ENCODE measurements around the gene EMILIN2.
"Not testable (repeated sequence)": the region's sequence is repeated elsewhere in the genome, so short reads cannot be mapped to it uniquely, and the experiment has no call there.

The EMILIN2 gene

DNA sequence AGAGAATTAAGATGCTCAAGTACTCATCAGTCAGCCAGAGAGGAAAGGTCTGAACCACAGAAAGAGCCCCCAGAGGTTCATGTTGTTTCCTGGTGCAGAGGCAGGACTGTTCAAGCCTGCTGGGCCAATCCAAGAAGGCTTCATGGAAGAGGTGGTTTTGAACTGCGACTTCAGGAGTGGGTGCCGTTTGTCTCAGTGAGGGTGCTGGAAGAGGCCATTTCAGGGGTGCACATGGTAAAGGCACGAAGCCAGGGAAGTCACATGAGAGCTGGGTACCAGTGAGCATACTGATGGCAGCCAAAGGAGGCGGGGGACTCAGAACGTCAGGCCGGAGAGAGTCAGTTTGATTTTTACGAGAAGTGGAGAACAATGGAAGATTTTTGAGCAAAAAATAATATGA lies 55.5 kb downstream of the EMILIN2 start:
- no peak for DNase-seq

GRCh38 chr18:2903006-2903405 lies 56.2 kb downstream of the EMILIN2 start:
- DNase-seq, result no peak

- DNase-seq, result no peak
These were observed 59.3 kb downstream of the EMILIN2 start for GRCh38 chr18:2905854-2906703.

DNA sequence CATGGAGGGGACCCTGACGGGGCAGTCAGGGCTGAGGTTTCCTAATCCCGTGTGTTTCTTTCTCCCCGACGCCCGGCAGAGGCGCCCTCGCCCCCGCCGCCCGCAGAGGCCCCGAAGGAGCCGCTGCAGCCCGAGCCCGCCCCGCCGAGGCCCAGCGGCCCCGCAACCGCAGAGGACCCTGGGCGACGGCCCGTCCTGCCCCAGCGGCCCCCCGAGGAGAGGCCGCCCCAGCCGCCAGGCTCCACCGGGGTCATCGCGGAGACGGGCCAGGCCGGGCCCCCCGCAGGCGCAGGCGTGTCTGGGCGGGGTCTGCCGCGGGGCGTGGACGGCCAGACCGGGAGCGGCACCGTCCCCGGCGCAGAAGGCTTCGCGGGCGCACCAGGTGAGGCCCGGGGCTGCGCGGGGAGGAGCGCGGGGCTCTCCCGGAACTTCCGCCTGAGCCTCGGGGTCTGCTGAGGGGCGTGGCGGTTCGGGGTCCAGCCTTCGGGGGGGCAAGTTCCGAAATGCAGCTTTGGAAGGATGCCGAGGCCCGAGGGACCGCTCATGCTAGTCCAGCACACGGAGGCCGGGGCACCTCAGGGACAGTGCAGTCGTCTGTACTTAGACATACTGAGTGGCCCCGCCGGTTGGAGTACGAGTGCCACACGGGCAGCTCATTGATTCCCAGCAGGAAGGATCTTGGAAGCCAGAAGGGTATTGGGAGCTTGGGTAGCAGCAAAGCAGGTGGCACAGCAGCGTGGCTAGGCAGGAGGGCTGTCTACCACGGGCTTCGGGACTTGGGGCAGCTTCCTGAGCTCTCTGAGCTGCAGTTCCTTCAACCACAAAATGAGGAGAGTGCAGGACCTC lies 60.1 kb downstream of the EMILIN2 start:
- DNase-seq, result no peak

GRCh38 chr18:2907550-2908135 lies 60.8 kb downstream of the EMILIN2 start:
- DNase-seq, result no peak

- DNase-seq, result no peak
These were observed 61.5 kb downstream of the EMILIN2 start for GRCh38 chr18:2908166-2908945.

DNA sequence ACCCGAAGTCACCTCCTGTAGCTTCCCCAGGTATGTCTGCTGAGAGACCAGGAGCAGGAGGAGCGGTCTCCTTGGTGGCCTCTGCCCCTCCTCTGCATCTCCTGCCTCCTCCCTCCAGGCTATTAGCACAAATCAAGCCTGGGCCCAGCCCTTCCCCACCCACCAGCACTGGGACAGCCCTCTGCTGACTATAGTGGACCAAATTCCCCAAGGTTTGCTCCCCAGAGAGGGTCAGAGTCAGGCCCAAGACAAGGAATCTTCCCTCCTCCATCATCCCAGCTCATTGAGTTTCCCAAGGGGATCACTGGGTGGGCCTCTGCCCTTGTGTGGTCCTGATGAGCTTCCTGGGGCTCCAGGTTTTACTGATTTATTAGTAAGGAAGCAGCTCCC lies 62.1 kb downstream of the EMILIN2 start:
- no peak for DNase-seq

GRCh38 chr18:2909431-2910140 lies 62.8 kb downstream of the EMILIN2 start:
- DNase-seq, result no peak

GRCh38 chr18:2910261-2910660 lies 63.5 kb downstream of the EMILIN2 start:
- no peak for DNase-seq

GRCh38 chr18:2910751-2911425 lies 64.1 kb downstream of the EMILIN2 start:
- no peak for DNase-seq

DNA sequence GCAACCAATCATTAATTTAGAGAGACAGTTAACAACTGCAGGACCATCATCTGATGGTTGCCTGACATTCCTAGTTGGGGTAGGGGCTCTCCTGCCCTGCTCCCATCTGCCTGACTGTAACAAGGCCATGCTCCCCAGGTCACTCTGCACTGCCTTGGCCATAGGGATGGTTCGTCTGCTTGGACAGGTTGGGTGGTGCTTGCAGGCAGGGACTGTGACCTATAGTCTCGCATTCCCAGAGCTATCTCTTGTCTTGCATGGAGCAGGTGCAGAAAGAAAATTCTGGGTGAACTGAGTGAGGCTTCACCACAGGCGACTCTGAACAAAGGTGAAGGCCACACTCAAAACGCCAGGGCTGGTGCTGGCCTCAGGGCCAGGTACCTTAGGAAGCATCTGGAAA lies 64.7 kb downstream of the EMILIN2 start:
- no peak for DNase-seq

DNA sequence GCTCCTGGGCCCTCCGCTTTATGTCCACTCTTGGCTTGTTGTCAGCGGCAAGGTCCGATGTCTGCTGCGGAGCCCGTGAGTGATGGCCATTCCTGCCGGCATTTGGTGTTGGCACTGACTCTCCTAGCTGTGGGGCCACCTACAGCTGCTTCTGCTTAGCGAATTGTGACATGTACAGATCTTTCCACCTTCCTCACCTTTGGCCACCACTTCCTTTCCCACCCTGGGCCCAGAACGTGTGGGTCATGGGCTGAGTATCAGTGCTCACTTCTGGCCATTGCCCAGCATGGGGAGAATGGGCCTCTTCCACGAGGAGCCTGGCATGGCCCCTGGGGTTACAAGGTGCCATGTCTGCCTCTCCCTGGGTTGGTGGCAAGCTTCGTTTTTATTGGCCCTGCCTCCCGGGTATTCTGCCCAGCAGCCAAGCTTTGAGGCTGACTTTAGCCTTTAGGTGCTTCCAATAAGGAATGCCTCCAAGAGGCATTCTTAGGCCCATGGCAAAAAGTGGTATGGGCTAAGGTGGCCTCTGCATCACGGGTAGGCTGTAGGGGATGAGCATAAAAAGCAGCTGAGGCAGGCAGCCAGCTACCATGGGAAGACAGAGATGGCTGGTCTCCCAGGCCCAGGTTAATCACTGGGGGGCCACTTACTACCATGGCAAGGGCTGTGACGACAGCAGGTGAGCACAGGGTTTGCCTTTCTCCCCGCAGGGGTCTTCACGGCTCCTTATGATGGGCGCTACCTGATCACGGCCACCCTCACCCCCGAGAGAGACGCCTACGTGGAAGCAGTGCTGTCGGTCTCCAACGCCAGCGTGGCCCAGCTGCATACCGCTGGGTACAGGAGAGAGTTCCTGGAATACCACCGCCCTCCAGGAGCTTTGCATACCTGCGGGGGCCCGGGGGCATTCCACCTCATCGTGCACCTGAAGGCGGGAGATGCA lies 65.8 kb downstream of the EMILIN2 start:
- DNase-seq, result no peak

DNA sequence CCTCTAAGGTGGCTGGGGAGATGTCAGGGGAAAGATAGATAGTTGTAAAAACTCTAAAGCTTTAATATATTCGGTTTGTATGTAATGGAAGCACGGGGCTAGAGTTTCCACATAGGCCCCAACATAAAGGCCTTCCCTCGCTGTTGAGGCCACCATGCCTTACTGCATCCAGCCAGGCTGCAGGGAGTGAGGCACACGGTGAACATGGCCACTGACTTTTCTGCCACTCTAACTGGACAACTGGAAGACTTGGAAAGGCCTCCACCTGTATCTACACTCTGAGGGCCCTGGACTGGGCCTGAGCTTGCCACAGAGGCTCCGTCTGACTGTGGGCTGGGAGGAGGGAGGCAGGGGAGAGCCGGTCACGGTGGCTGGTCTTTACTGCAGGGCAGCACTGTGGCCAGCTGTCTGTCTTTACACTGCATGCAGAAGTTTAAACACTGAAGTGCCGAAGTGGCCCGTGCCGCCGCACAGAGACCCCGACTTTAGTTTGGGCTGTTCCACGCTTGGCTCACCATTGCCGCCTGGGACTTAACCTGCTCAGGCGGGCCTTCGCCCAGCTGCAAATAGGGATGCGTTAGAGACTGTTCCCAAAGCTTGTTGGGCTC lies 66.7 kb downstream of the EMILIN2 start:
- DNase-seq, result no peak

GRCh38 chr18:2914185-2914880 lies 67.5 kb downstream of the EMILIN2 start:
- DNase-seq, result no peak

DNA sequence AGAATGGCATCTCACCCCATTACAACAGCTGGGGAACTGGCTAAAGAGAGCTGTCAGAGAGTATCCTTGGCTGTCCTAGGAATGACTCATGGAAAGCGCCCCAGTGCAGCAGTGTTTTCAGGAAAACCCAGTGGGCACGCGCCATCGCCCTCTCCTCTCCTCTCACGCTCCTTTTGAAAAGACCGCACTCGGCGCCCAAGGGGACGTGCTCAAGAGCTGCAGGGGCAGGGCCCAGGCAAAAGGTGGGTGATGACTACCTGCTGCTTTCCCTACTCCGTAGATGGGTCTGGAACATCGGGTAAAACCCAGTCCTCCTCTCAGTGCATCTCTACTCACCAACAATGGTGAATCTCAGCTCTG lies 68.1 kb downstream of the EMILIN2 start:
- DNase-seq, result no peak

- not testable (repeated sequence) for DNase-seq
These were observed 68.7 kb downstream of the EMILIN2 start for GRCh38 chr18:2915486-2915885.

- no peak for DNase-seq
These were observed 69.4 kb downstream of the EMILIN2 start for GRCh38 chr18:2916184-2916583.

DNA sequence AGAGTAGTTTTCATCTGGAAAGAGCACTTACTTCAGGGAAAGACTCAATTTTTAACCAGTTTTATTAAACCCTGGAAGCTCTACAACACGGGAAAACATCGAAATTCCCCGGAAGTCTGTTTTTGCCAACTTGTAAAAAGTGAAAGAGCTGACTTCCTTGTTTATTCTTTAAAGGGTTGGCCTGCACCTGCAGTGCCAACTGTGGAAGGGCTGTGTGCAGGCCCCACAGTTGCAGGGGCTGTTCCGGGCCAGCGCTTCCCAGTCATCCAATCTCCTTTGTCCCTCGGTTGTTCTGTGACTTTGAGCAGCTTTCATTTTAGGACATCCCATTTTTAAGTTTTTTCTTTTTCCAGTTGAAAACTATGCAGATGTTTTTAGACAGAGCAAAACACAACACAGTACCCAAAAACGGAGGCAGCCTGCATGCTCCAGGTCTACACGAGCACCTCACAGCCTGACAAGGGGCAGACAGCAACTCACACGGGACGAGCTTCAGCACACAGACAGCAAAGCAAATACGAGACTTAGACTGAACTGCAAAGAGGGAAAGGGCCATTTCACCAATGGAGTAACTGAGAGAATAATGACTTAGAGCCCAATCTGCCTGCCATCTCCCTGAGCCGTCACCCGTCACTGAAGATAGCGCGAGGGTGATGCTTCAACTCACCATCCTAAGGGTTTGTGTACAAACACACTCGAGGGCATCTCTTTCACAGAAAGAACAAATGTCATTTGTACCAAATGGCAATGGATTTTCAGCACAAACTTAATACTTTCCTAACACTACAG lies 70.6 kb downstream of the EMILIN2 start:
- no peak for DNase-seq
